GM18498 (cell line): ENCODE results near the gene USF3.

Experiments used
- ATAC-seq: cut with Tn5 transposase; IDR thresholded peaks from one replicate; pipeline ENCODE4 v1.9.1; 2021; ENCODE audit warnings: mild to moderate bottlenecking, moderate library complexity; ENCODE audit not compliant: unreplicated experiment

Gene USF3

DNA sequence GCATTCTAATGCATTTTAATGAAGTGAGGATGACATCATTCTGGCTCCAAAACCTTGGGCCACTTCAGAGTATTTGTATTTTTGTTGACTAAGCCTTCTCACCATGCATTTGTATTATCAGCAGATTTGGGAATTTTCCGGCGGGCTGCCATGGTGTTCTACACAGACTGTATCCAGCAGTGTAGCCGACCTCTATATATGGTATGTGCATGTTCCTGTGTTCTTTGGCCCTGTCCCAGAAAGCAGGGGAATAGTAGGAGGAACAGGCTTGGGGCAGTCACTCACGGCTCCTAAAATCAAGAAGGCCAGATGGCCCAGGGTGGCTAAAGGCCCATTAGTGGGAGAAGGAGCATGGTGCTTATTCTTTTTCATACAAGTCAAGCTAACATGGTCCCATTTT lies 80.5 kb downstream of the USF3 start:
- no peak for ATAC-seq

DNA sequence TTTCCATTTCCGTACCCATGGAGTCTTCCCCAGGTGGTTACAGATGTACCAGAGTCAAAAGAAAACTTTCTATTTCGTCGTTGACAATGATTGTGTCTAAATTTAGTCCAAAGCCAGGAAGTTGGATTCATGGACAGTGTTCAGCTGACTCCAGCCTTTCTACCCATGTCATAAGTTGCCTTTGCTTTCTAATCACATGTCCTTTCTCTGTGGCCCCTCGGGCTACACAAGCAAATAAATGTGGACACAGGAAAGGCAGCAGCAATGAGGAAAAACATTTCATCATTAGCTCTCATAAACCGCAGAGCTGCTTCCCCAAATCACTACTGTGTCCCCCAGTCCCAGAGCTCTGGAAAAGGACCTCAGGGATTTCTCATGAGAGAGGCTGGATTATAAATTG lies 82.0 kb downstream of the USF3 start:
- ATAC-seq: no peak

DNA sequence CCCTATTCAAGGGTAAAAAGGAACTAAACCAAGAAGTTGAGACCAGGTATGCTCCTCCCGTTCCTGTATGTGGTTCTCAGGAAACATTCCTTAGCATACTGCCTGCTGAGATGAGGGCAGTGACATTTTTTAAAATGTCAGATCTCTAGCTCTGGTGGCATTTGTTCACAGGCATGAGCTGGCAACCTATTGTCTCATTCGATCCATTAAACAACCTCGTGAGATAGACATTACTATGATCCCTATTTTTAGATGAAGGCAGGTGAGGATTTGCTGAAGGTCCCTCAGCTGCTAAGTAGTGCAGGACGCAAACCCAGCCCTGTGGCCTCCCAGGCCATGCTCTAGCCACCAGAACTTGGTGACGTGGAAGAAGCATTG lies 89.2 kb downstream of the USF3 start:
- peak; percentile 4 for ATAC-seq

DNA sequence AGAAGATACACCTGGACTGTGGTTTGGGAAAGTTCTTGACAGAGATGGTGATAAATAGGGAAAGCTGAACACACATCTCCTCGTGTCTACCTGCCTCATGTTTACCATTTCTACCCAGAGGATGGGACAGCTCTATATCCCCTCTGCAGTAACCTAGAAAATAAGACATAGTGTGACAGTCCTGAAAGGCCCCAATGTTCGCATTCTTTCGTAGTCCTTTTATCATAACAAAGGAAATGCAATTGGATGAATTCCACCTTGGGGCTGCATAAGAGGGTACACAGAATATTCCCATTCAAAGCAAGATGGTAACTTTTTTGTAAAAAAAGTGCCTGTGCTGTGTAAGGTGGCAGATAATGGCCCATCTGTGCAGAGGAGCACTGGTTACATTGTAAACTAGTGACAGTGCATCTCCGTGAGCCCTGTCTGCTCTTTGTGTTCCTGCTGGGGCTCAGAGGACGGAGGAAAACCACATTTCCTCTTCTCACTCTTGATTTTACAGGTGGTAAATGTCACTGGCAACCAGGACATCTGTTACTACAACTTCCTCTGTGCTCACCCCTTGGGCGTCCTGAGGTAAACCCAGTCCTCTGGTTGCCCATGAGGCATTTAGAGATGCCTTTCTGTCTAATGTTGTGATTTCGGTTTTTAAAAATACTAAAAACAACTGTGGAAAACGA lies 89.8 kb downstream of the USF3 start:
- ATAC-seq: peak; percentile 100

DNA sequence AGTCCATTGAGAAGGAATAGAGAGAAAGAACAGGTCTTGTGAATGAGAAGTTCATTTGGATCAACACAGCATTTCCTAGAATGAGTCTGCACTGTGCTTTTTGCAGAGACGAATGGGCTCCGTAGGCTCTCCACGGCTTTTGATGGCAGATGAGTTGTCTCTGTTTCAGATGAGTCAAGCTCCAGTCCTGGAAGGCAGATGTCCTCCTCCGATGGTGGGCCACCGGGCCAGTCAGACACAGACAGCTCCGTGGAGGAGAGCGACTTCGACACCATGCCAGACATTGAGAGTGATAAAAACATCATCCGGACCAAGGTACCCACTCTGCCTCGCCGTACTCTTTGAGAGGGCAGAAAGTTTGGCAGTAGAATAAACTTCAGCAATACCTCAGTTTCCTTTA lies 93.6 kb downstream of the USF3 start:
- ATAC-seq: no peak

DNA sequence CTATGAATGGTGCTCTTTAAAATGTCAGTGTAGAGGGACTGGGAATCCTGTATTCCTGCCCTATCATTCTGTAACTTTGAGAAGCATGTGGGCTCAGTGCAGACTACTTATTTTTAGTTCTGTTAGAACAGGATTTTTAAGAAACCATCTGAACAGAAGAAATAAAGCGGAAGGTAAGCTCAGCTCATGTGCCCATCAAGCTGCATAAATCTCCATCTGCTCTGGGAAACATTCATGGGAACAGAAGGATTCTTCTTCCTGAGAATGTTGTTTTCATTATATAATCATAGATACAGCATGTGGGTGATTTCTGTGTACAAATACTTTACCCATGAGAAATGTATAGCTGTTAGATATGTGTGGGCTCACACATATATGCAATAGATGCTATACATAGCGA lies 94.2 kb downstream of the USF3 start:
- ATAC-seq: no peak

DNA sequence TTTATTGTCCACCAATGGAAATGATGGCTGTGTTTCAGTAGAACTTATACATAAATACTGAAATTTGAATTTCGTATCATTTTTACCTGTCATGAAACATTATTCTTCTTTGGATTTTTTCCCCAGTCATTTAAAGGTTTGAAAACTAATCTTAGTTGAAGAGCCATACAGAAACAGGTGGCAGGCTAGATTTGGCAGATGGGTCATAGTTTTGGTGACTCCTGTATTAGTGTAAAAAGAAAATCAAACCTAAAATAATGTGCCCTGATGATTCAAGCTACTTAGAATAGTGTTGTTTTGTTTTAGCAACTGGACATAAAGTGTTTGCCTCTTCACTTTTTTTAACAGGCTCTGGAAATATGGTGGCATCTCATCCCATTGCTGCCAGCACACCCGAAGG lies 95.2 kb downstream of the USF3 start:
- no peak for ATAC-seq

DNA sequence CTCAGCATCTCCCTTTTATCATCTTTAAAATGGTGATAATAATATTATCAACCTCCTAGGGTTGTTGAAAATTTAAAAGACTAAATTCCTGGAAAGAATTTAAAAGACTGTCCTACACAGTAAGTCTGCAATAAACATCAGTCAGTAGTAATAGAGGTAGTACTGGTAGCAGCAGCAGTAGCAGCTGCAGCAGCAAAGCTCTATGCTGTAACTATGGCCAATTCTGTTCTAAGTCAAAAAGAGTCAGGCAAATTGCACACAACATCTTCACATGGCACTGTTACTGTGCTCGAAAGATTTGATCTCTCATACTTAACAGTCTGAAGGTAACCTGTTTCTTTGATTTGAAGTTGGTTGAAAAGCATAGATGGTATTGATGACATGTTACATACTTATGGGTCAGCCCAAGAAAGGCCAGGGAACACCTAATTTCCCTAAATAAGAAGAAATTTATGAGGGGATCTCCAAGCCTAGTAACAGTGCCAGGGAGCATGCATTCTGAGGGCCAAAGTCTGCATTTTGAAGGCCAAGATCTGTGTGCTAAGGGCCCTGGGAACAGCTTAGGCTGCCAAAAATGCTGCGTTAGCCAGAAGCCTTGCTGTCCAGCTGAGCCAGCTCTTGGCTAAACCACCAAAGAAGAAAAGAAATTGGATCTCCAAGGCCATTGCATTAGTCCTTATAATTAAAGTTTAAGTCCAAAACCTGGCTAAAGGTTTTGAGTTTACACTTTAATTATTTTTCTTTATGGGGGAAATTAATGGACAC lies 95.8 kb downstream of the USF3 start:
- no peak for ATAC-seq
